GM12874 (cell line): ENCODE results near the gene AVEN.

Source experiments
- CTCF ChIP-seq: IDR thresholded peaks from 2 replicates; pipeline ENCODE4 v1.5.1; 2011; ENCODE audit warnings: low read depth, mild to moderate bottlenecking, control low read depth, low read length, moderate library complexity; ENCODE audit not compliant: insufficient read depth

Gene AVEN

GRCh38 chr15:34038871-34039789, at the start of gene AVEN:
TSS of gene AVEN (minus strand) at chr15:34039204. CDS start at chr15:34039046, 158 bp downstream.
- no peak for TF ChIP-seq CTCF

GRCh38 chr15:34085746-34086145, 46.7 kb upstream of the AVEN start:
- TF ChIP-seq CTCF: no peak

GRCh38 chr15:34084086-34084485, 45.1 kb upstream of the AVEN start:
- TF ChIP-seq CTCF: no peak

GRCh38 chr15:34079904-34080303, 40.9 kb upstream of the AVEN start:
- no peak for TF ChIP-seq CTCF

GRCh38 chr15:34078900-34079299, 39.9 kb upstream of the AVEN start:
- no peak for TF ChIP-seq CTCF

GRCh38 chr15:34076785-34077184, 37.8 kb upstream of the AVEN start:
- TF ChIP-seq CTCF: no peak

- TF ChIP-seq CTCF: no peak
Measured at GRCh38 chr15:34070003-34070402, 31.0 kb upstream of the AVEN start.
